ENCODE data around the gene GATA3. TPM values are rescaled to one million over a fixed set of nuclear protein-coding genes. Genes with fewer than 3 reads are reported as not detected.

GATA3 gene
- total and polyA plus RNA-seq, 9 of the 15 experiments (the other 6 are each of a cell fraction or from before 2014, with no cell fraction given) = 0.01 to 0.24 (median 0.09) TPM; not detected in 6

DNA sequence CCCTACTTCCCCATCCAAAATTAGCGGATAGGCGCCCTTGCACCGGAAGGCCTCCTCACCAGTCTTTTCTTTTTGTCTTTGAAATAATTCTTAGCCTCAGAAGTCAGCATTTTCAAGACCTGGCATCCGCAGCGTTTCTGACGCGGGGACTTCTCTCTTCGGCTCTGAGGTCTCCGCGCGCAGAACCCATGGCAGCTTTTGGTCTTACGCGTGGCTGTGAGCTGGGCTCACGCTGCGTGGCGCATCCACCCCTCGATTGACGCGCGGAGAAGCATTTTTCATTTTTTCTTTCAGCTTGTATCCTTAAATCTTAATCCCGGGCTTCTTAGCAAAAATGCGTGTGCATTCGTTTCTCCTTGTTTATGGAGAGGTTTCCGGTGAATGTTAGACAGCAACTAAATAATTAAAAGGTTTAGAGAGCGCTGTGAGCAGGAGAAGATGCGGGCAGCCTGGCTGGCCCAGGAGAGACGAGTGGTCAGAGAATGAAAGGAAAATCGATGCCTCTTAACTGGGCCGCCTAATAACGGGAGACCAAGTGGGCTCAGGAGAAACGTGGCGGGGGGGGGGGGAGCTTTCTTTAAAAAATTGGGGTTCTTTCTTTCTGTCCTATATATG, 2.0 kb upstream of the GATA3 start:
- WGBS (ENCODE audit: insufficient coverage, low coverage, missing lambda C conversion rate) = 52% methylated on average over 30 of the region's 32 CpGs
- no peak for DNase-seq (ENCODE audit: extremely low read depth in 1 of 4, low spot score in 3 of 4)
- Histone ChIP-seq H3K4me1 (replicated peaks in 1 of 2; ENCODE audit: control insufficient read depth in 2 of 2, insufficient read depth in 2 of 2, low read length in 2 of 2) (peaks cover 0 to 23% of the 10 kb centered on the region in 2 experiments; a peak in 3 of 5 replicates), H3K4me2 (ENCODE audit: insufficient read depth, low read length) (no peak overlapping the region), H3K79me2 (ENCODE audit: control insufficient read depth, insufficient read depth, low read length) (no peaks in the 10 kb centered on the region), H3K27me3 (ENCODE audit: control insufficient read depth in 2 of 2, insufficient read depth in 2 of 2, low read length in 2 of 2) (peaks cover 3 to 43% of the 10 kb centered on the region in 2 experiments; a peak in 3 of 5 replicates), H2AFZ (ENCODE audit: low read depth, low read length) (no peak overlapping the region), H3K9me3 (replicated peaks; ENCODE audit: control insufficient read depth, insufficient read depth, low read depth, low read length) (0 out of 2 replicates have a peak, but pooled peaks cover 2% of the 10 kb centered on the region), H3K9ac (ENCODE audit: insufficient read depth in 1 of 2, low read depth in 2 of 2, low read length in 2 of 2) (no peak overlapping the region), H3K9me1 (ENCODE audit: control insufficient read depth, insufficient read depth, low read length) (no peaks in the 10 kb centered on the region), H3K27ac (ENCODE audit: extremely low read depth, low read depth, low read length) (no peak overlapping the region), H4K20me1 (replicated peaks; ENCODE audit: control insufficient read depth, insufficient read depth, low read length) (no peaks in the 10 kb centered on the region), H3K4me3 (no peak overlapping the region), H3K36me3 (ENCODE audit: control insufficient read depth, insufficient read depth, low read length) (no peaks in the 10 kb centered on the region)
- FAIRE-seq = no peak
- no TSS peak for BruUV-seq (replicated peaks)
- POLR2A ChIA-PET = no interaction called here
- intact Hi-C loops (cut with micrococcal nuclease) (loop anchor here (5.0 kb wide), 1 partner anchor 1155 kb away; no protein-coding TSS in a partner anchor), in situ Hi-C loops (cut with MboI) (no loop called here)
- CTCF ChIA-PET (ENCODE audit: low intra/inter-chr PET ratio) = no interaction called here
- no peak for ATAC-seq
- TF ChIP-seq NR1H2 (CRISPR knock-in tag; IDR thresholded peaks at IDR 0.05) (no peak), KLF1 (tag; IDR thresholded peaks at IDR 0.05) (no peak), ZKSCAN1 (IDR thresholded peaks at IDR 0.05; ENCODE audit: low read depth, low read length) (no peak), WHSC1 (IDR thresholded peaks at IDR 0.05; ENCODE audit: low read length) (no peak), HMG20B (CRISPR knock-in tag; IDR thresholded peaks at IDR 0.05) (no peak), SMARCC2 (IDR thresholded peaks at IDR 0.05; ENCODE audit: low read depth) (no peak), RFX7 (CRISPR knock-in tag; IDR thresholded peaks at IDR 0.05) (no peak), ZNF165 (CRISPR knock-in tag; IDR thresholded peaks at IDR 0.05; ENCODE audit: borderline replicate concordance) (no peak), KHSRP (IDR thresholded peaks at IDR 0.05) (no peak), PHB (CRISPR knock-in tag; IDR thresholded peaks at IDR 0.05) (no peak), ZC3H8 (IDR thresholded peaks at IDR 0.05) (no peak), SIRT6 (IDR thresholded peaks at IDR 0.05; ENCODE audit: low read depth, low read length) (no peak)
- TF ChIP-seq, protein P1, sequence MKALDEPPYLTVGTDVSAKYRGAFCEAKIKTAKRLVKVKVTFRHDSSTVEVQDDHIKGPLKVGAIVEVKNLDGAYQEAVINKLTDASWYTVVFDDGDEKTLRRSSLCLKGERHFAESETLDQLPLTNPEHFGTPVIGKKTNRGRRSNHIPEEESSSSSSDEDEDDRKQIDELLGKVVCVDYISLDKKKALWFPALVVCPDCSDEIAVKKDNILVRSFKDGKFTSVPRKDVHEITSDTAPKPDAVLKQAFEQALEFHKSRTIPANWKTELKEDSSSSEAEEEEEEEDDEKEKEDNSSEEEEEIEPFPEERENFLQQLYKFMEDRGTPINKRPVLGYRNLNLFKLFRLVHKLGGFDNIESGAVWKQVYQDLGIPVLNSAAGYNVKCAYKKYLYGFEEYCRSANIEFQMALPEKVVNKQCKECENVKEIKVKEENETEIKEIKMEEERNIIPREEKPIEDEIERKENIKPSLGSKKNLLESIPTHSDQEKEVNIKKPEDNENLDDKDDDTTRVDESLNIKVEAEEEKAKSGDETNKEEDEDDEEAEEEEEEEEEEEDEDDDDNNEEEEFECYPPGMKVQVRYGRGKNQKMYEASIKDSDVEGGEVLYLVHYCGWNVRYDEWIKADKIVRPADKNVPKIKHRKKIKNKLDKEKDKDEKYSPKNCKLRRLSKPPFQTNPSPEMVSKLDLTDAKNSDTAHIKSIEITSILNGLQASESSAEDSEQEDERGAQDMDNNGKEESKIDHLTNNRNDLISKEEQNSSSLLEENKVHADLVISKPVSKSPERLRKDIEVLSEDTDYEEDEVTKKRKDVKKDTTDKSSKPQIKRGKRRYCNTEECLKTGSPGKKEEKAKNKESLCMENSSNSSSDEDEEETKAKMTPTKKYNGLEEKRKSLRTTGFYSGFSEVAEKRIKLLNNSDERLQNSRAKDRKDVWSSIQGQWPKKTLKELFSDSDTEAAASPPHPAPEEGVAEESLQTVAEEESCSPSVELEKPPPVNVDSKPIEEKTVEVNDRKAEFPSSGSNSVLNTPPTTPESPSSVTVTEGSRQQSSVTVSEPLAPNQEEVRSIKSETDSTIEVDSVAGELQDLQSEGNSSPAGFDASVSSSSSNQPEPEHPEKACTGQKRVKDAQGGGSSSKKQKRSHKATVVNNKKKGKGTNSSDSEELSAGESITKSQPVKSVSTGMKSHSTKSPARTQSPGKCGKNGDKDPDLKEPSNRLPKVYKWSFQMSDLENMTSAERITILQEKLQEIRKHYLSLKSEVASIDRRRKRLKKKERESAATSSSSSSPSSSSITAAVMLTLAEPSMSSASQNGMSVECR (CRISPR knock-in tag; IDR thresholded peaks at IDR 0.05) = no peak
- TF ChIP-seq, protein P2, sequence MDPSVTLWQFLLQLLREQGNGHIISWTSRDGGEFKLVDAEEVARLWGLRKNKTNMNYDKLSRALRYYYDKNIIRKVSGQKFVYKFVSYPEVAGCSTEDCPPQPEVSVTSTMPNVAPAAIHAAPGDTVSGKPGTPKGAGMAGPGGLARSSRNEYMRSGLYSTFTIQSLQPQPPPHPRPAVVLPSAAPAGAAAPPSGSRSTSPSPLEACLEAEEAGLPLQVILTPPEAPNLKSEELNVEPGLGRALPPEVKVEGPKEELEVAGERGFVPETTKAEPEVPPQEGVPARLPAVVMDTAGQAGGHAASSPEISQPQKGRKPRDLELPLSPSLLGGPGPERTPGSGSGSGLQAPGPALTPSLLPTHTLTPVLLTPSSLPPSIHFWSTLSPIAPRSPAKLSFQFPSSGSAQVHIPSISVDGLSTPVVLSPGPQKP (CRISPR knock-in tag; IDR thresholded peaks at IDR 0.05) = no peak
- TF ChIP-seq, protein P3, sequence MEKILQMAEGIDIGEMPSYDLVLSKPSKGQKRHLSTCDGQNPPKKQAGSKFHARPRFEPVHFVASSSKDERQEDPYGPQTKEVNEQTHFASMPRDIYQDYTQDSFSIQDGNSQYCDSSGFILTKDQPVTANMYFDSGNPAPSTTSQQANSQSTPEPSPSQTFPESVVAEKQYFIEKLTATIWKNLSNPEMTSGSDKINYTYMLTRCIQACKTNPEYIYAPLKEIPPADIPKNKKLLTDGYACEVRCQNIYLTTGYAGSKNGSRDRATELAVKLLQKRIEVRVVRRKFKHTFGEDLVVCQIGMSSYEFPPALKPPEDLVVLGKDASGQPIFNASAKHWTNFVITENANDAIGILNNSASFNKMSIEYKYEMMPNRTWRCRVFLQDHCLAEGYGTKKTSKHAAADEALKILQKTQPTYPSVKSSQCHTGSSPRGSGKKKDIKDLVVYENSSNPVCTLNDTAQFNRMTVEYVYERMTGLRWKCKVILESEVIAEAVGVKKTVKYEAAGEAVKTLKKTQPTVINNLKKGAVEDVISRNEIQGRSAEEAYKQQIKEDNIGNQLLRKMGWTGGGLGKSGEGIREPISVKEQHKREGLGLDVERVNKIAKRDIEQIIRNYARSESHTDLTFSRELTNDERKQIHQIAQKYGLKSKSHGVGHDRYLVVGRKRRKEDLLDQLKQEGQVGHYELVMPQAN (IDR thresholded peaks at IDR 0.05; ENCODE audit: borderline replicate concordance) = no peak
- TF ChIP-seq, protein P4, sequence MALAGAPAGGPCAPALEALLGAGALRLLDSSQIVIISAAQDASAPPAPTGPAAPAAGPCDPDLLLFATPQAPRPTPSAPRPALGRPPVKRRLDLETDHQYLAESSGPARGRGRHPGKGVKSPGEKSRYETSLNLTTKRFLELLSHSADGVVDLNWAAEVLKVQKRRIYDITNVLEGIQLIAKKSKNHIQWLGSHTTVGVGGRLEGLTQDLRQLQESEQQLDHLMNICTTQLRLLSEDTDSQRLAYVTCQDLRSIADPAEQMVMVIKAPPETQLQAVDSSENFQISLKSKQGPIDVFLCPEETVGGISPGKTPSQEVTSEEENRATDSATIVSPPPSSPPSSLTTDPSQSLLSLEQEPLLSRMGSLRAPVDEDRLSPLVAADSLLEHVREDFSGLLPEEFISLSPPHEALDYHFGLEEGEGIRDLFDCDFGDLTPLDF (CRISPR knock-in tag; IDR thresholded peaks at IDR 0.05) = no peak
